ENCODE results near the gene DHCR24.
"Not testable (repeated sequence)": the region's sequence is repeated elsewhere in the genome, so short reads cannot be mapped to it uniquely, and the experiment has no call there.

Gene DHCR24

DNA sequence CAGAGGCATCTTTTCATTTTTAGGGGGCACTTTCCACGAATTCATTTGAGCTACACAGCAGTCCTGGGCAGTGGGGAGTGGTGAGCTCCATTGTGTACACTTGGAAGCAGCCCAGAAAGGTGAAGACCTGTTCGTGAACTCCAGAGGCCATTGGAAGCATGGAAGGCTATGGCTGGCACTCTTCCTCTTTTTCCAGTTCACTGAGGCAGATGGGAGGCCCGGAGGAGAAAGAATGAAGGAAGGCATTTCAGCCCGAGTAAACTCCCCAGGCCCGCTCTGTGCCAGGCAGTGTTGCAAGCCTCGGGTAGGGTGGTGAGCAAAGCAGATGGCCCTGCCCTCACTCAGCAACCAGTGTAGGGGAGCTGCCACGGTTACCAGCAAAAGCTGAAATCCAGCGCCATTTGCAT is 673 bp upstream of the DHCR24 start:
- no peak for FAIRE-seq

GRCh38 chr1:54885807-54886723 is 930 bp downstream of the DHCR24 start:
- FAIRE-seq, result no peak

- FAIRE-seq, result no peak
These were observed 1.7 kb downstream of the DHCR24 start for GRCh38 chr1:54885237-54885679.

GRCh38 chr1:54884768-54885167 is 2.2 kb downstream of the DHCR24 start:
- FAIRE-seq, result no peak

DNA sequence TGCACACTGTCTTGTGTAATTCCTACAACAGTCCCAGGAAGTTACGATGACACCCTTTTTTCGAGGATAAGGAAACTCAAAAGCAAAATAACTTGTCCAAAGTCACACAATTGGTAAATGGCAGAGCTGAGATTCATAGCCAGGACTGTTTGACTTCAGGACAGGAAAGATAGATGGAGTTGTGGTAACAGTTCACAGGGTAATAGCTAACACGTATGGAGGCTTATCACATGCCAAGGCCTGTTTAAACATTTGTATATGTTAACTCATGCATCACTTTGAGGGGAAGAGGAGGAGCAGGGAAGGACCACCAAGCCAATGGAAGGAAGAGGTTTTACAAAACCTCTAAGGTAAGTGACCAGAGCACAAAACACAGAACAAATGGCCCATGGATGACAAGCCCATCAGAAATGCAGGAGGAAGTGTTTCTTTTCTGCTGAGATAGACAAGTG is 2.8 kb downstream of the DHCR24 start:
- FAIRE-seq, result no peak

- FAIRE-seq, result no peak
These were observed 3.5 kb downstream of the DHCR24 start for GRCh38 chr1:54883349-54884102.

- no peak for FAIRE-seq
These were observed 4.5 kb downstream of the DHCR24 start for GRCh38 chr1:54882519-54882918.

GRCh38 chr1:54881604-54882003 is 5.4 kb downstream of the DHCR24 start:
- FAIRE-seq, result not testable (repeated sequence)

- FAIRE-seq, result no peak
These were observed 7.1 kb downstream of the DHCR24 start for GRCh38 chr1:54879872-54880271.

- no peak for FAIRE-seq
These were observed 10.2 kb downstream of the DHCR24 start for GRCh38 chr1:54876814-54877213.

- no peak for FAIRE-seq
These were observed 12.0 kb downstream of the DHCR24 start for GRCh38 chr1:54875000-54875399.

DNA sequence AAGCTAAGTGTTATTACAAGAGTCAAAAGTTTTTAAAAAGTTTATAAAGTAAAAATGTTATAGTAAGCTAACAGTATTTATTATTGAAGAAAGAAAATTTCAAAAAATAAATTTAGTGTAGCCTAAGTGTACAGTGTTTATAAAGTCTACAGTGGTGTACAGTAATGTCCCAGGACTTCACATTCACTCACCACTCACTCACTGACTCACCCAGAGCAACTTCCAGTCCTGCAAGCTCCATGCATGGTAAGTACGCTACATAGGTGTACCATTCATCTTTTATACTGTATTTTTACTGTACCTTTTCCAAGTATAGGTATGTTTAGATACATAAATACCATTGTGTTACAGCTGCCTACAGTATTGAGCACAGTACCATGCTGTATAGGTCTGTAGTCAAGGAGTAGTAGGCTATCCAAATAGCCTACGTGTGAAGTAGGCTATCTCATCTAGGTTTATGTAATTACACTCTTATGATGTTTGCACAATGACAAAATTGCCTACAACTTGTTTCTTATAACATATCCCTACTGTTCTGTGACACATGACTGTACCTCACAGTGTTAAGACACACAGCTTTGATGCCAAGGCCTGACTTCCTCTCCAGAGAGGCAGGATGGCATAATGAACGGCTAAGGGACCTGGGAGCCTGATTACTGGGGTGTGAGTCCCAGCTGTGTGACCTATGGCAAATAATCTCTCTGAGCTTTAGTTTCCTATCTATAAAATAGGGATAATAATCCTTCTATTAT is 12.7 kb downstream of the DHCR24 start:
- FAIRE-seq, result no peak

- no peak for FAIRE-seq
These were observed 15.0 kb downstream of the DHCR24 start for GRCh38 chr1:54872036-54872331.

- FAIRE-seq, result no peak
These were observed 15.5 kb downstream of the DHCR24 start for GRCh38 chr1:54871275-54872035.

DNA sequence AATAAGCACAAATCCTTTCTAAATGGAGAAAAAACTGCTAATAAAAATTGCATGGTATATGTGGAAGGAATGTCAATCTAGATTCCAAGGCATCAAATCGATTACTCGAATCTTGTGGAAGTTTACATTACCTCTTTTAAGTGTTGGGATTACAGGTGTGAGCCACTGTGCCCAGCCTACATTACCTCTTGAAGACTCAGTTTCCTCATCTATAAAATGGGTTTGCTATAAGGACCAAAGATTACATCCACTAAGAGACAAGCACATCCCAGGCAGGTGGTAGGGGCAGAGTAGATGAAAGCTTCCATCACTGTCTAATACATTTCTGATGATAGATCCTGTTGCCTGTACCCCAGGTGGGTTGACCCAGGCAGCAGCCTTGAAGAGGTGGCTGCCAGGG is 16.1 kb downstream of the DHCR24 start:
- FAIRE-seq, result no peak

DNA sequence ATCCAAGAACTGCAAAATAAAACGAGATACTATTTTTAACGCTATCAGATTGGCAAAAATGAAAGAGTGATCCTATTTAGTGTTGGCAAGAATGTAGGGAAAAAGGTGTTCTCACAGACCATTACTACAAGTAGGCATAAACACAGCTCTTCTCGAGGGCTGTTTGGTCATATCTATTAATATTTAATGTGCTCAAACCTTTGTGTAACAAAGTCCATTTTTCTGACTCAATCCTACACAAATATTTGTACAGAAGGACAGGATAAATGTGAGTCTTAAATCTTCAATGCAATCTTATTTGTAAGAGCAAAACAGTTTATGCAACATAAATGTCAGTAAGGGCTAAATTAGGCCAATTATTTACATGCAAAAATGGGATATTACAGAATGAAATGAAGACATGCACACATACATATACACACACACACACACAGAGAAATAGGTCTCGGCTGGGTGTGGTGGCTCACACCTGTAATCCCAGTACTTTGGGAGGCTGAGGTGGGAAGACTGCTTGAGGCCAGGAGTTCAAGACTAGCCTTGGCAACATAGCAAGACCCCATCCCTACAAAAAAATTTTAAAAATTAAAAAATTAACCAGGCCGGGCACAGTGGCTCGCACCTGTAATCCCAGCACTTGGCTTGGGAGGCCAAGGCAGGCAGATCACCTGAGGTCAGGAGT is 17.7 kb downstream of the DHCR24 start:
- FAIRE-seq, result no peak

DNA sequence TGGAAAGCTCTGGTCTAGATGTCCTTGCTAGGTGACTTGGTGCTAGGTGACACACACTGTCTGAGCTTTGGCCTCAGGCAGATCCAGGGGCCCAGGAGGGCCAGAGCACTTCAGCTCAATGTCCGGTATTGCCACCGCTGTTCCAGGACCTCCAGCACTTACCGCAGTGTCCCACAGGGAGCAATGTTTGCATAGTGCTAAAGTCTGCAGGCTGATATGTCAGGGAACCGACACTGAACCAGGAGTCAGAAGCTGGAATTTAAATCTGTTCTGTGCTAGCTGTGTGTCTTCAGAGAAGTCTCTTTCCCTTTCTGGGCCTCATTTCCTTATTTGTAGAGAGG is 19.3 kb downstream of the DHCR24 start:
- no peak for FAIRE-seq

- FAIRE-seq, result no peak
These were observed 19.9 kb downstream of the DHCR24 start for GRCh38 chr1:54866801-54867716.

- no peak for FAIRE-seq
These were observed 21.5 kb downstream of the DHCR24 start for GRCh38 chr1:54865238-54866073.
